HFF-Myc (cell line): ENCODE data around the gene SWSAP1.

ENCODE experiments used
- DNase-seq: peaks from one replicate; pipeline ENCODE4 v3.0.0-alpha.2; 2011; ENCODE audit warnings: low read depth; ENCODE audit errors: extremely low read depth
- H3K4me3 ChIP-seq: replicated peaks from 2 replicates; pipeline ENCODE4 v1.5.1; 2011; ENCODE audit warnings: low read depth, mild to moderate bottlenecking, control low read depth, low read length
- TF ChIP-seq, protein P1 (sequence below): IDR thresholded peaks from 2 replicates; pipeline ENCODE4 v1.5.1; 2012; ENCODE audit warnings: mild to moderate bottlenecking, low read depth, low read length, control low read depth; ENCODE audit errors: missing control alignments

SWSAP1 gene

DNA sequence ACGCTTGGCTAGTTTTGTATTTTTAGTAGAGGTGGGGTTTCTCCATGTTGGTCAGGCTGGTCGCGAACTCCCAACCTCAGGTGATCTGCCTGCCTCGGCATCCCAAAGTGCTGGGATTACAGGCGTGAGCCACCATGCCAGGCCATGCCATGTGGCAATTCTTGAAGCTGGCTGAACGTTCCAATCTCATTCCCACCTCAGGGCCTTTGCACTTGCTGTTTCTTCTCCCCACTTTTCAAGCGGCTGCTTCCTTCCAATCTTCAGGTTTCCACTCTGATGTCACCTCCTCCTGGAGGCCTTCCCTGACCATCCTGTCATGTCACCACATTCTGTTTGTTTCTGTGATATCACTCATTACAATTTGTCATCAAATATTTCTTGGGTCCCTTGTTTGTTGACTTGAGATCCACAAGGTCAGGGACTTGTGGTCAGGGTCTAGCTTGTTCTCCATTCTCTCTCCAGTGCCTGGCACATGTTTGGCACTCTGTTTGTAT, 5.4 kb downstream of the SWSAP1 start:
- no peak for DNase-seq
- TF ChIP-seq, protein P1, sequence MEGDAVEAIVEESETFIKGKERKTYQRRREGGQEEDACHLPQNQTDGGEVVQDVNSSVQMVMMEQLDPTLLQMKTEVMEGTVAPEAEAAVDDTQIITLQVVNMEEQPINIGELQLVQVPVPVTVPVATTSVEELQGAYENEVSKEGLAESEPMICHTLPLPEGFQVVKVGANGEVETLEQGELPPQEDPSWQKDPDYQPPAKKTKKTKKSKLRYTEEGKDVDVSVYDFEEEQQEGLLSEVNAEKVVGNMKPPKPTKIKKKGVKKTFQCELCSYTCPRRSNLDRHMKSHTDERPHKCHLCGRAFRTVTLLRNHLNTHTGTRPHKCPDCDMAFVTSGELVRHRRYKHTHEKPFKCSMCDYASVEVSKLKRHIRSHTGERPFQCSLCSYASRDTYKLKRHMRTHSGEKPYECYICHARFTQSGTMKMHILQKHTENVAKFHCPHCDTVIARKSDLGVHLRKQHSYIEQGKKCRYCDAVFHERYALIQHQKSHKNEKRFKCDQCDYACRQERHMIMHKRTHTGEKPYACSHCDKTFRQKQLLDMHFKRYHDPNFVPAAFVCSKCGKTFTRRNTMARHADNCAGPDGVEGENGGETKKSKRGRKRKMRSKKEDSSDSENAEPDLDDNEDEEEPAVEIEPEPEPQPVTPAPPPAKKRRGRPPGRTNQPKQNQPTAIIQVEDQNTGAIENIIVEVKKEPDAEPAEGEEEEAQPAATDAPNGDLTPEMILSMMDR = no peak
- H3K4me3 ChIP-seq = no peak overlapping the region

DNA sequence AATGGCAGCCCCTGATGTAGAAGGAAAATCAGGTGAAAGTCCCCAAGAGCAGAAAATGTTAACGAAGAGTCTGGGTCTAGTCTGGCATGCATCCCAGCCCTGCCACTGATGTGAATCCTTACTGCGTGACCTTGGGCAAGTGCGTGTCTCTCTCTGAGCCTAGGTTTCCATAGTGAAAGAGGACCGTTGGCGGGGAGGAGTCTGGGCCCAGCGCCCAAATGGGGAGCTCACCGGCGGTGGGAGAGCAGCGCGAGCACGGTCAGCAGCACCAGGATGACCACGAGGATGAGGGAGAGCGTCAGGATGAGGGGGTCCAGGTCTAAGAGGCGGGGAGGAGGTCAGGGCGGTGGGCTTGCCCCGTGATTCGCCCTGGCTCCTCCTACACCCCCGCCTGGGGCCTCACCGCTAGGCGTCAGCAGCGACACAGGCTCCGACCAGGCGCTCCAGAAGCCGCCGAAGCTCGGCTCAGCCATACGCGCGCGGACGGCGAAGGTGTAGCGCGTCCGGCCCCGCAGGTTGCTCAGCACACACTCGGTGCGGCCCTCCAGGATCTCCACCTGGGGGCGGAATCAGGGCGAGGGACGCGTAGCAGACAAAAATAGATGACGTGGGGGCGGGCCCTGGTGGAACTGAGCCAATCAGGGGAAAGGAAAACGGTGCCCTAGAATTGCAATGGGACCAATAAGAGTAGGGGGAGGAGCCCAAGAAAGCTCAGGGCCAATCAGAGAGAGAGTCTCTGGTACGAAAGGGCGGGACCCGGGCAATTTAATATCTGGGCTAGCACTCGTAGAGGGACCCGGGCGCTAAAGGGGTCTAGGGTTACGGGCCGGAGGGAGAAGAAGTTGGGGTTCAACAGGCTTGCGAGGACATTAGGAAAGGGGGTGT, 6.4 kb downstream of the SWSAP1 start:
- TF ChIP-seq, protein P1 = peak; percentile 68
- peak; percentile 91 for DNase-seq

GRCh38 chr19:11382898-11383705, 8.6 kb downstream of the SWSAP1 start:
- TF ChIP-seq, protein P1 = peak; percentile 76
- no peak for DNase-seq
- no peak overlapping the region for H3K4me3 ChIP-seq

More for the DNA sequence above, 6.4 kb downstream of the SWSAP1 start:
- H3K4me3 ChIP-seq = peak overlapping the region; percentile 57

DNA sequence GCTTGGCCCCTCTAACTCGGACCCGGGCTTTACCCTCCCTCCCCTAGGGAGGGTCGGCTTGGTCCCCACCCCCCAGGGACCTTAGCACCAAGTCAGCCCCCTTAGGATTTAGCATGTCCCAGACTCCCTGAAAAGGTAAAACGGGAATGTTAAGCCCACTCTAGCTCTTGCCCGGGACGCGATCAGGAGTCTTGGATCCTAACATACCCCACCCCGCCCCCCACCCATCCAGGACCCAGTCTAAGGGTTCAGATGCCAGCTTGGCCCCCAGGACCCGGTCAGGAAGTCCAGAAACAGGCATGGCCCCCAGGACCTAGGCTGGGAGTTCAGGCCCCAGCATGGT, 9.2 kb downstream of the SWSAP1 start:
- H3K4me3 ChIP-seq = no peak overlapping the region
- no peak for DNase-seq
- TF ChIP-seq, protein P1 = no peak

- TF ChIP-seq, protein P1 = no peak
Measured at GRCh38 chr19:11384778-11385129, 10.3 kb downstream of the SWSAP1 start.

GRCh38 chr19:11387162-11388034, 12.9 kb downstream of the SWSAP1 start:
- no peak overlapping the region for H3K4me3 ChIP-seq
- DNase-seq = no peak
- TF ChIP-seq, protein P1 = no peak

More at GRCh38 chr19:11384778-11385129, 10.3 kb downstream of the SWSAP1 start:
- DNase-seq = no peak
- H3K4me3 ChIP-seq = no peak overlapping the region
